H9 (cell line): Measurements from ENCODE around the gene LYRM2. TPM values are rescaled to one million over a fixed set of nuclear protein-coding genes. Genes with fewer than 3 reads are reported as not detected.

Source experiments
- DNase-seq: peaks from one replicate; pipeline ENCODE4 v3.0.0-alpha.2; 2017
- H2AFZ ChIP-seq: one replicate; pipeline ENCODE4 v1.6.1; 2013; ENCODE audit warnings: mild to moderate bottlenecking, low read length, control low read depth, moderate library complexity
- H2AK5ac ChIP-seq: 2 replicates; pipeline ENCODE4 v1.6.1; 2013; ENCODE audit warnings: low read length, control low read depth, mixed read lengths; ENCODE audit not compliant: insufficient read length
- H2BK120ac ChIP-seq: one replicate; pipeline ENCODE4 v1.6.1; 2013; ENCODE audit warnings: low read depth, mild to moderate bottlenecking, low read length, control low read depth, inconsistent platforms; ENCODE audit not compliant: poor library complexity, severe bottlenecking
- H2BK12ac ChIP-seq: 2 replicates; pipeline ENCODE4 v1.6.1; 2013; ENCODE audit warnings: low read length, control low read depth, mixed read lengths, low read depth; ENCODE audit not compliant: insufficient read length
- H2BK15ac ChIP-seq: 2 replicates; pipeline ENCODE4 v1.6.1; 2013; ENCODE audit warnings: low read depth, low read length, control low read depth
- H2BK20ac ChIP-seq: one replicate; pipeline ENCODE4 v1.6.1; 2013; ENCODE audit warnings: low read depth, mild to moderate bottlenecking, low read length, control low read depth, inconsistent platforms; ENCODE audit not compliant: poor library complexity, severe bottlenecking
- H2BK5ac ChIP-seq: 2 replicates; pipeline ENCODE4 v1.6.1; 2013; ENCODE audit warnings: low read length, control low read depth, mixed read lengths; ENCODE audit not compliant: insufficient read length
- H3K14ac ChIP-seq: 2 replicates; pipeline ENCODE4 v1.6.1; 2013; ENCODE audit warnings: low read length, control low read depth; ENCODE audit not compliant: insufficient read depth
- H3K18ac ChIP-seq: 2 replicates; pipeline ENCODE4 v1.6.1; 2013; ENCODE audit warnings: low read depth, mild to moderate bottlenecking, mixed read lengths, low read length, control low read depth; ENCODE audit not compliant: insufficient read length
- H3K23ac ChIP-seq: 2 replicates; pipeline ENCODE4 v1.6.1; 2013; ENCODE audit warnings: low read length, control low read depth, mixed read lengths, low read depth; ENCODE audit not compliant: insufficient read length
- H3K23me2 ChIP-seq: 2 replicates; pipeline ENCODE4 v1.6.1; 2013; ENCODE audit warnings: low read depth, mild to moderate bottlenecking, mixed read lengths, low read length, control low read depth; ENCODE audit not compliant: insufficient read length, poor library complexity, severe bottlenecking
- H3K27ac ChIP-seq: 2 replicates; pipeline ENCODE4 v1.5.1; 2013; ENCODE audit warnings: low read length, control low read depth, mixed read lengths, low read depth; ENCODE audit not compliant: insufficient read length
- H3K27me3 ChIP-seq: 2 replicates; pipeline ENCODE4 v1.6.1; 2013; ENCODE audit warnings: low read length, control low read depth, inconsistent platforms; ENCODE audit not compliant: insufficient read depth
- H3K4ac ChIP-seq: 2 replicates; pipeline ENCODE4 v1.6.1; 2013; ENCODE audit warnings: low read depth, mild to moderate bottlenecking, control low read depth, inconsistent platforms, low read length, moderate library complexity
- H3K4me1 ChIP-seq: 2 replicates; pipeline ENCODE4 v1.6.1; 2013; ENCODE audit warnings: low read length, control low read depth, inconsistent platforms; ENCODE audit not compliant: insufficient read depth
- H3K4me2 ChIP-seq: 2 replicates; pipeline ENCODE4 v1.6.1; 2013; ENCODE audit warnings: low read length, control low read depth, mixed read lengths; ENCODE audit not compliant: insufficient read length, insufficient read depth
- H3K56ac ChIP-seq: 2 replicates; pipeline ENCODE4 v1.6.1; 2013; ENCODE audit warnings: low read depth, mild to moderate bottlenecking, mixed read lengths, low read length, control low read depth; ENCODE audit not compliant: insufficient read length
- H3K79me1 ChIP-seq: 2 replicates; pipeline ENCODE4 v1.6.1; 2013; ENCODE audit warnings: low read depth, mild to moderate bottlenecking, moderate library complexity, low read length, control low read depth, inconsistent platforms; ENCODE audit not compliant: insufficient read depth, poor library complexity, severe bottlenecking
- H3K79me2 ChIP-seq: 2 replicates; pipeline ENCODE4 v1.6.1; 2013; ENCODE audit warnings: low read length, control low read depth, inconsistent platforms; ENCODE audit not compliant: insufficient read depth
- H3K9ac ChIP-seq: 2 replicates; pipeline ENCODE4 v1.6.1; 2013; ENCODE audit warnings: low read length, control low read depth, mixed read lengths; ENCODE audit not compliant: insufficient read length; ENCODE audit errors: extremely low read depth
- H3K9me3 ChIP-seq: one replicate; pipeline ENCODE4 v1.6.1; 2013; ENCODE audit warnings: low read depth, low read length, inconsistent platforms; ENCODE audit not compliant: control insufficient read depth
- H3T11ph ChIP-seq: one replicate; pipeline ENCODE4 v1.6.1; 2013; ENCODE audit warnings: mild to moderate bottlenecking, low read length, control low read depth, inconsistent platforms
- H4K20me1 ChIP-seq: one replicate; pipeline ENCODE4 v1.6.1; 2013; ENCODE audit not compliant: control insufficient read depth, insufficient read length, insufficient read depth
- H4K5ac ChIP-seq: 2 replicates; pipeline ENCODE4 v1.6.1; 2013; ENCODE audit warnings: low read depth, mild to moderate bottlenecking, mixed read lengths, low read length, control low read depth; ENCODE audit not compliant: insufficient read length
- H4K8ac ChIP-seq: replicated peaks from 2 replicates; pipeline ENCODE4 v1.6.1; 2013; ENCODE audit warnings: low read length, control low read depth, mixed read lengths, low read depth; ENCODE audit not compliant: insufficient read length
- H4K91ac ChIP-seq: 2 replicates; pipeline ENCODE4 v1.6.1; 2013; ENCODE audit warnings: low read depth, mild to moderate bottlenecking, moderate library complexity, mixed read lengths, low read length, control low read depth; ENCODE audit not compliant: insufficient read length
- H3K27ac Mint-ChIP-seq, 3 experiments: 2 replicates in 2 of 3; 3 replicates in 1 of 3; pipeline ENCODE4 v1.8.0; 2020 to 2021; ENCODE audit warnings: mixed read lengths in 3 of 3, mild to moderate bottlenecking in 1 of 3, moderate library complexity in 1 of 3
- H3K27me3 Mint-ChIP-seq: 2 replicates; pipeline ENCODE4 v1.8.0; 2021; ENCODE audit warnings: low read depth, mild to moderate bottlenecking, moderate library complexity, mixed read lengths
- H3K36me3 Mint-ChIP-seq, 3 experiments: 2 replicates in 2 of 3; 3 replicates in 1 of 3; pipeline ENCODE4 v1.8.0; 2020 to 2021; ENCODE audit warnings: low read depth in 3 of 3, mixed read lengths in 3 of 3; ENCODE audit not compliant: insufficient read depth in 1 of 3
- H3K4me1 Mint-ChIP-seq, 2 experiments: 2 replicates each; pipeline ENCODE4 v1.8.0; 2020; ENCODE audit warnings: mixed read lengths in 2 of 2
- H3K4me3 Mint-ChIP-seq, 2 experiments: 2 replicates in 1 of 2; 3 replicates in 1 of 2; pipeline ENCODE4 v1.8.0; 2020 to 2021; ENCODE audit warnings: mild to moderate bottlenecking in 2 of 2, mixed read lengths in 2 of 2, moderate library complexity in 1 of 2
- H3K9me3 Mint-ChIP-seq, 2 experiments: 2 replicates in 1 of 2; 3 replicates in 1 of 2; pipeline ENCODE4 v1.8.0; 2020; ENCODE audit warnings: mild to moderate bottlenecking in 2 of 2, mixed read lengths in 2 of 2, moderate library complexity in 1 of 2
- CTCF ChIP-seq: fragments of 200-600 bp; sonication (generic); conservative IDR thresholded peaks from 3 replicates; pipeline ENCODE4 v1.8.0; 2021; ENCODE audit warnings: antibody characterized with exemption, mild to moderate bottlenecking
- WGBS: extraction: QIAGEN DNeasy Blood & Tissue Kit; methylation state at CpG from one replicate; pipeline ENCODE4 v1.1.7; 2013; ENCODE audit warnings: missing lambda C conversion rate, low lambda C conversion rate, mixed read lengths; ENCODE audit not compliant: insufficient read length; ENCODE audit errors: extremely low coverage; 5-methylcytosine and 5-hydroxymethylcytosine counted together
- total RNA-seq: library from RNA; stranded (reverse); gene quantifications from 2 replicates; pipeline ENCODE4 v1.2.1, GENCODE V29; 2021

Gene LYRM2
- total RNA-seq, 1 experiment from 2014 or later, result 29.8 TPM

- Mint-ChIP-seq H3K4me1 (peaks cover 9 to 11% of the 10 kb centered on the region in 2 experiments), H3K9me3 (no peaks in the 10 kb centered on the region; a peak in 1 of 5 replicates), H3K36me3 (peaks cover 60 to 72% (median 62%) of the 10 kb centered on the region in 3 experiments), H3K27me3 (no peaks in the 10 kb centered on the region), H3K27ac (peak overlapping the region in 1 of 3 experiments; percentile 71; a peak in 1 of 7 replicates), H3K4me3 (no peak overlapping the region)
- no CpG with 5 or more reads among the region's 3 CpGs for WGBS
- Histone ChIP-seq H2BK120ac (no peak overlapping the region), H2BK5ac (no peak overlapping the region), H3K79me1 (no peaks in the 10 kb centered on the region), H3K14ac (no peak overlapping the region), H3K23ac (no peak overlapping the region), H2BK12ac (no peak overlapping the region), H4K8ac (no peak overlapping the region), H3K23me2 (no peaks in the 10 kb centered on the region), H2AFZ (no peak overlapping the region), H3K56ac (no peak overlapping the region), H3K9me3 (no peaks in the 10 kb centered on the region), H3K27me3 (no peaks in the 10 kb centered on the region), H3K9ac (no peak overlapping the region), H3K4me2 (no peak overlapping the region), H2AK5ac (no peak overlapping the region), H2BK15ac (no peak overlapping the region), H2BK20ac (no peak overlapping the region), H3K4ac (no peak overlapping the region), H3K4me1 (no peaks in the 10 kb centered on the region), H4K91ac (no peak overlapping the region), H4K20me1 (no peaks in the 10 kb centered on the region), H3K18ac (no peak overlapping the region), H3K27ac (no peak overlapping the region), H3T11ph (no peak overlapping the region), H4K5ac (no peak overlapping the region), H3K79me2 (no peaks in the 10 kb centered on the region)
- no peak for DNase-seq
- TF ChIP-seq CTCF, result no peak
Observed at GRCh38 chr6:89643406-89643805, 4.9 kb upstream of the LYRM2 start.
